K562 treated with DMSO at 1 percent for 24 hours (cell line): ENCODE data around the gene MED10. TPM values are rescaled to one million over a fixed set of nuclear protein-coding genes. Genes with fewer than 3 reads are reported as not detected.

Experiments used
- total RNA-seq: library from RNA; unstranded; fragments of 300-600 nt; gene quantifications from 2 replicates; pipeline ENCODE4 v1.2.3, GENCODE V29; 2022; ENCODE audit warnings: low read depth; ENCODE audit not compliant: insufficient read depth

The MED10 gene
- 45.8 and 58.8 TPM in 2 replicates for total RNA-seq

DNA sequence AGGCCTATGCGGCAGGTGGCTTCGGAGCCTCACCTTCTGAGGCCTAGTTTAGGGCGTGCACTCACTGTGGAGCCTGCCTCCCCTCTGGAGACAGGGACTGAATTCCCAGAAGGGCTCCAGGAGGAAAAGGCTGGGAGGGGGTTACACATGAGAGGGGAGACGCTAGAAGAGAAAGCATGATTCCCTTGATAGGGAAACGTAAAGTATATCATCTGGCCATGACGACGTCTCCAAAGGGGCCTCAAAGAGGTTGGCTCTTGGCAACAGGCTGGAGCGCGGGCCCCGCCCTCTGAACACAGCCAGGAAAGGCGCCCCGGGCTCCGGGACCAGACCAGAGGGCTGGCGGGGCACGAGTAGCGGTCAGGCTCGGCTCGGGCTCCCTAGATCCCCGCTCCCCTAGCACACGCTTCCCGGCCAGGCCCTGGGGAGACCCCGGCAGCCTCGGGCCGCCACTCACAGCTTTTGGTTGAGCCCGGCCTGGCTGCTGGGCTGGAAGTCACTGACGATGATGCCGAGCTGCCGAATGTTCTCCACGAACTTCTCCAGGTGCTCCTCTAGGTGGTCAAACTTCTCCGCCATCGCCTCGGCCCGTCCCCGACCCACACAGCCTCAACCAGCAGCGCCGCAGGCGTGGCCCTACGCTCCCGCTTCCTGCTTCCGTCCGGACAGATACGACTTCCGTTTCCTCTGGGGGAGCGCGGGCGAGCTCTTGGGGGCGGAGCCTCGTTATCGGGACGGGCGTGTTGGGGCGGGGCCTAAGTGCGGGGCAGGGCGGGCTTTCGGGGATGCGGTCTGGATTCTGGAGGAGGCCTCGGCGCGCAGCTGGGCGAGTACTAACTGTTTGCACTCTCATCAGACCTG lies at the start of gene MED10:
Gene MED10, minus strand, starts transcription at position 643 of the 861 bp plus-strand sequence. Its CDS starts 64 bp downstream, at position 579.

Other genes with a start within 250 kb of the MED10 start
- gene UBE2QL1, start 70.3 kb upstream of the MED10 start, total RNA-seq, result 0.06 TPM in 1 of 2 replicates, not detected in the other